Thyroid gland (tissue), 4 donors: ENCODE measurements around the gene TCF3.

ENCODE experiments used
- POLR2A ChIP-seq, 2 donors: fragments of 450-650 bp; IDR thresholded peaks; one replicate each; pipeline ENCODE4 v1.6.1; 2017; ENCODE audit warnings: antibody characterized with exemption in 2 of 2, mild to moderate bottlenecking in 2 of 2, moderate library complexity in 1 of 2
- TF ChIP-seq, protein P1 (sequence below), 6 experiments: fragments of 200-600 bp in 3 of 6; fragments of 450-650 bp in 3 of 6; sonication (generic) in 3 of 6; IDR thresholded peaks; one replicate each; pipeline ENCODE4 v1.5.1; 2016 to 2019; ENCODE audit warnings: antibody characterized with exemption in 6 of 6, mild to moderate bottlenecking in 2 of 6, inconsistent platforms in 1 of 6, moderate library complexity in 1 of 6

DNA sequence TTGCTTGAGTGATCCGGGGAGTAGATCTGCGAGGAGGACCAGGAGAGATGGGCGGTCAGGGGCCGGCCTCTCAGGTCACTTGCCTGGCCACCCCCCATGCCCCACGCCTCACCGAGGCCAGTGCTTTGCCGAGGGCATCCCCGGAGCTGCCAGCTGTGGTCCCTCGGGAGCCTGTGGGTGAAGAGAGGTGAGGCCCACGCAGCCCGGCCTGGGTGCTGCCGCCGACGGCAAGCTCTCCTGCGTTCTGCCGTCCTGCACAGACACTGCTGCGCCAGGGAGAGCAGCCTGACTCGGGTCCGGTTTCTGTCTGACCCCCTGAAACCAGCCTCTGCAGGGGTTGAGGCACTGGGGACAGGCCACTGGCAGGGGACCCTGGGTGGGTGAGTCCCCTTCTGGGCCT, 31.4 kb downstream of the TCF3 start:
- TF ChIP-seq, protein P1, sequence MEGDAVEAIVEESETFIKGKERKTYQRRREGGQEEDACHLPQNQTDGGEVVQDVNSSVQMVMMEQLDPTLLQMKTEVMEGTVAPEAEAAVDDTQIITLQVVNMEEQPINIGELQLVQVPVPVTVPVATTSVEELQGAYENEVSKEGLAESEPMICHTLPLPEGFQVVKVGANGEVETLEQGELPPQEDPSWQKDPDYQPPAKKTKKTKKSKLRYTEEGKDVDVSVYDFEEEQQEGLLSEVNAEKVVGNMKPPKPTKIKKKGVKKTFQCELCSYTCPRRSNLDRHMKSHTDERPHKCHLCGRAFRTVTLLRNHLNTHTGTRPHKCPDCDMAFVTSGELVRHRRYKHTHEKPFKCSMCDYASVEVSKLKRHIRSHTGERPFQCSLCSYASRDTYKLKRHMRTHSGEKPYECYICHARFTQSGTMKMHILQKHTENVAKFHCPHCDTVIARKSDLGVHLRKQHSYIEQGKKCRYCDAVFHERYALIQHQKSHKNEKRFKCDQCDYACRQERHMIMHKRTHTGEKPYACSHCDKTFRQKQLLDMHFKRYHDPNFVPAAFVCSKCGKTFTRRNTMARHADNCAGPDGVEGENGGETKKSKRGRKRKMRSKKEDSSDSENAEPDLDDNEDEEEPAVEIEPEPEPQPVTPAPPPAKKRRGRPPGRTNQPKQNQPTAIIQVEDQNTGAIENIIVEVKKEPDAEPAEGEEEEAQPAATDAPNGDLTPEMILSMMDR (IDR thresholded peaks at IDR 0.05) = no peak
- no peak for TF ChIP-seq POLR2A (IDR thresholded peaks at IDR 0.05)
